ENCODE data around the gene MBNL1.

The MBNL1 gene

DNA sequence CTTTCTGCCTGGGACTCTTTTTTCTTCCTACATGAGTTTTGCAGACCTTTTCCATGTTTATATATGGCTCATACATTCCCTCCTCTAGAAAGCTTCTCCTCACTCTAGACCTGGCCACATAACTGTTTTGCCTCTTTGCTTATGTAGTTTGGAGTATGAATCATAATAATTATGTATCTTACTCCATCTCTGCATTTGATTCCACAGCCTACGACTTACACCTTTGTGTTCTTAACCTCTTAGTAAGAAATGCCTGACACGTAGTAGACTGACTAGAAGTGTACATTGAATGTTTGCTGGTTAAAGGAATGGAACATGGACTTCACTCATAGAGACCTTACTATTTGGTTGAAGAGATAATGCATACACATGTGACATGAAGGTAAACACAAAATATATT lies 56.4 kb downstream of the MBNL1 start:
- no peak for DNase-seq (ENCODE audit: low read depth)
- no peak overlapping the region for H3K4me3 ChIP-seq (ENCODE audit: control insufficient read depth, low read depth, low read length)
- no peak for TF ChIP-seq CTCF (conservative IDR thresholded peaks at IDR 0.05; ENCODE audit: control insufficient read depth, insufficient read depth, low read depth, low read length)

DNA sequence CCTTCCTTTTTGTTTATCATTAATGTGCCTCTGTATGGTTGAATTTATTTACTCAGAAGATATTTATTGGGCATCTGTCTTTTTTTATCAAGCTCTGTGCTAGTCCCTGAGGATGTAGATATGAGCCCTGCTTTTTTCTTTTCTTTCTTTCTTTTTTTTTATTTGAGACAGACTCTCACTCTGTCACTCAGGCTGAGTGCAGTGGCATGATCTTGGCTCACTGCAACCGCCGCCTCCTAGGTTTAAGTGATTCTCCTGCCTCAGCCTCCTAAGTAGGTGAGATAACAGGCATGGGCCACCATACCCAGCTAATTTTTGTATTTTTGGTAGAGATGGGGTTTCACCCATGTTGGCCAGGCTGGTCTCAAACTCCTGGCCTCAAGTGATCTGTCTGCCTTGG lies 58.5 kb downstream of the MBNL1 start:
- DNase-seq (ENCODE audit: low read depth) = no peak
- H3K4me3 ChIP-seq (ENCODE audit: control insufficient read depth, low read depth, low read length) = no peak overlapping the region
- no peak for TF ChIP-seq CTCF (conservative IDR thresholded peaks at IDR 0.05; ENCODE audit: control insufficient read depth, insufficient read depth, low read depth, low read length)

DNA sequence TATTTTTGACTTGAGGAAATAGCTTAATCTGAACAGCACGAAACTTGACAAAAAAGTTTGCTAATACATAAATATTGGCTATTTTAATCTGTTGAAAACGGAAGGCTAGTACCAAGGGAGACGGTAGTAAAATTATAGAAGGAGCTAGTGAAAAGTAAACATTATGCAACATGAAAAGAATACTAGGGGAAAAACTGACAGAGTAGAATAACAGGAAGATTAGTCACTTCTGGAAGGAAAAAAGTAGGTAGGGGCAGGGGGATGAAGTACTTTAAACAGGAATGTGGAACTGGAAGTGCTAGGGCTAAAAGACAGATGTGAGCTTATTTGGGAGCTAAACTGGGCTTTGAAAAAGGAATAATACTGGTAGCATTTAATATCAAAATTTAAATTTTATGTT lies 60.1 kb downstream of the MBNL1 start:
- no peak overlapping the region for H3K4me3 ChIP-seq (ENCODE audit: control insufficient read depth, low read depth, low read length)
- peak; percentile 87 for DNase-seq (ENCODE audit: low read depth)
- TF ChIP-seq CTCF (conservative IDR thresholded peaks at IDR 0.05; ENCODE audit: control insufficient read depth, insufficient read depth, low read depth, low read length) = no peak

- TF ChIP-seq CTCF (conservative IDR thresholded peaks at IDR 0.05; ENCODE audit: control insufficient read depth, insufficient read depth, low read depth, low read length) = no peak
- no peak for DNase-seq (ENCODE audit: low read depth)
- no peak overlapping the region for H3K4me3 ChIP-seq (ENCODE audit: control insufficient read depth, low read depth, low read length)
Observed at GRCh38 chr3:152330559-152330958, 61.8 kb downstream of the MBNL1 start.

- no peak overlapping the region for H3K4me3 ChIP-seq (ENCODE audit: control insufficient read depth, low read depth, low read length)
- no peak for TF ChIP-seq CTCF (conservative IDR thresholded peaks at IDR 0.05; ENCODE audit: control insufficient read depth, insufficient read depth, low read depth, low read length)
- peak; percentile 90 for DNase-seq (ENCODE audit: low read depth)
Observed at GRCh38 chr3:152331018-152331541, 62.4 kb downstream of the MBNL1 start.

DNA sequence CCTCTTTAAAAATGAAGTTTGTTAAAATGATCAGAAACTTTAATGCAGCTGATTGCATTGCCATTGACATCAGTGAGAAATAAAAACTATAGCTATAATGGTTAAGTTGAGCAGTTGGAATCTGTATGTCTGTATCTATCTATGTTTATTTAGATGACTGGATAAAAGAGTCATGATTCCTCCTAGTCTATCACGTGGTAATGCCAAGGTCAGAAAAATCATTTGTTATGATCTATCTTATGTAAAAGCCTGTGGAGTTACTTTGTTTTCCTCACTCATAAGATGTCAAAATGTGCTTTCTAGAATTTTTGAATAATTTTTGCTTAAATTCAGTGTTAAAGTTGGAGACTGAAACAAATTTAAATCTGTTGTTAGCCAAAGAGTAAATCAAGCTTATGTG lies 63.3 kb downstream of the MBNL1 start:
- TF ChIP-seq CTCF (conservative IDR thresholded peaks at IDR 0.05; ENCODE audit: control insufficient read depth, insufficient read depth, low read depth, low read length) = no peak
- no peak for DNase-seq (ENCODE audit: low read depth)
- H3K4me3 ChIP-seq (ENCODE audit: control insufficient read depth, low read depth, low read length) = no peak overlapping the region

GRCh38 chr3:152333928-152334327 lies 65.2 kb downstream of the MBNL1 start:
- no peak for DNase-seq (ENCODE audit: low read depth)
- H3K4me3 ChIP-seq (ENCODE audit: control insufficient read depth, low read depth, low read length) = no peak overlapping the region
- no peak for TF ChIP-seq CTCF (conservative IDR thresholded peaks at IDR 0.05; ENCODE audit: control insufficient read depth, insufficient read depth, low read depth, low read length)
